ENCODE measurements around the gene THAP4. TPM values are rescaled to one million over a fixed set of nuclear protein-coding genes. Genes with fewer than 3 reads are reported as not detected.

THAP4 gene
- total and polyA plus RNA-seq, 2 of the 13 experiments (the other 11 are each of a cell fraction or from before 2014, with no cell fraction given): 59.7 to 75.7 TPM

DNA sequence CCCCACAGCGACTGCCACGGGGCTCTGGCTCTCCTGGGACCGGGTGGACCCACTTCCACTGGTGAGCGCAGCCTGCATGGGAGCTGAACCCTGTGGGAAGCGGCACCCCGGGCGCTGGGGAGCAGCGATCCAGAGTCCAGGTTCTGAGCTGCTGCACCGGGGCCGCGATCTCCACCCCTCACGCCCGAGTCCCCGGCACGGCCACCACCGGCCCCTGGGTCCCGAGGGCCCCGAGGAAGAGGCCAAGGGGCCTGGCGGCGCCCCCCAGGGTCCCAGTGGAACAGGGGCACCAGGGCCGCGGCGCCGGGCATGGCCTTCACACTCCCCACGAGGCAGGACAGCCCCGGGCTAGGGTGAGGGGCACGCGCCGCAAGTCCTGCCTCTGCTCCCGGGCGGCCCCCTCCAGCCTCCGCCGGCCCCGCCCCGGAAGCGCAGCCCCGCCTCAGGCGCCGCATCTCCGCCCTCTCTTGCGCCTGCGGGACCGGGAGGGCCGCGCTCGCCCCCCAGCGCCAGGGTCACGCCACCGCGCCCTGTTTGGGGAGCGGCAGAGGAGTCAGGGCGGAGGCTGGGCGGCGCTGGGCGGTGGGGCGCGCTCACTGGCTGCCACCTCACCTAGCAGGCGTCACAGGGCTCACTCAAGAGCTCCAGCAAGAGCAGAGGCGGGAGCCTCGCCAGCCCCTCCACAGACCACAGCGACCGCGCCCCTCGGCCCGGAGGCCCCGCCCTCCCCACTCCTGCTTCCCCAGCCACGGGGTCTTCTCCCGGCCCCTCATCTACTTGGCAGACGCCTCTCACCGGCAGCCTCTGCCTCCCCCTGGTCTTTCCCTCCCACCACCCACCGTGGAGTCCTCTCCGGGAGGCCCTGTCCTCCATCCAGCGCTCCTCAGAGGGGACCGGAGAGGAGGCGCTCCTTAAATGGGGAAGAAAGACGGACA, 26.8 kb downstream of the THAP4 start (continued):
- peak; percentile 75 for TF ChIP-seq ZNF18 (CRISPR knock-in tag; IDR thresholded peaks at IDR 0.05; ENCODE audit: insufficient replicate concordance)
- peak; percentile 78; the same call in 1 of the 2 replicates for TF ChIP-seq ZNF556 (CRISPR knock-in tag; IDR thresholded peaks at IDR 0.05; ENCODE audit: borderline replicate concordance)
- peak; percentile 76 for TF ChIP-seq ZNF564 (CRISPR knock-in tag; IDR thresholded peaks at IDR 0.05)
- TF ChIP-seq ZNF549 (CRISPR knock-in tag; IDR thresholded peaks at IDR 0.05): no peak
- TF ChIP-seq DNMT1 (CRISPR knock-in tag; IDR thresholded peaks at IDR 0.05): peak; percentile 99
- TF ChIP-seq ZNF263 (CRISPR knock-in tag; IDR thresholded peaks at IDR 0.05): peak; percentile 29; the same call in 1 of the 2 replicates
- TF ChIP-seq ZNF501 (CRISPR knock-in tag; IDR thresholded peaks at IDR 0.05): peak; percentile 74; the same call in 1 of the 2 replicates
- TF ChIP-seq HDAC1 (CRISPR knock-in tag; IDR thresholded peaks at IDR 0.05): peak; percentile 87
- TF ChIP-seq CBX5 (CRISPR knock-in tag; IDR thresholded peaks at IDR 0.05; ENCODE audit: borderline replicate concordance): peak; percentile 57; the same call in 1 of the 2 replicates
- TF ChIP-seq SALL2 (CRISPR knock-in tag; IDR thresholded peaks at IDR 0.05): peak; percentile 89
- TF ChIP-seq HNF1A (IDR thresholded peaks at IDR 0.05; ENCODE audit: low read depth): no peak
- TF ChIP-seq HNF1A (CRISPR knock-in tag; IDR thresholded peaks at IDR 0.05; ENCODE audit: borderline replicate concordance): peak; percentile 64; the same call in 1 of the 2 replicates
- TF ChIP-seq ZHX2 (IDR thresholded peaks at IDR 0.05; ENCODE audit: low read depth): no peak; the same call in 1 of the 2 replicates
- no peak for TF ChIP-seq ZHX2 (CRISPR knock-in tag; IDR thresholded peaks at IDR 0.05; ENCODE audit: borderline replicate concordance)
- TF ChIP-seq RCOR2 (CRISPR knock-in tag; IDR thresholded peaks at IDR 0.05): 0 out of 2 replicates have a peak, but pooled peaks have one; percentile 23
- TF ChIP-seq GABPB1 (CRISPR knock-in tag; IDR thresholded peaks at IDR 0.05): peak; percentile 92
- peak; percentile 73 for TF ChIP-seq NR2C2 (CRISPR knock-in tag; IDR thresholded peaks at IDR 0.05; ENCODE audit: borderline replicate concordance)
